IMR-90 (cell line): ENCODE data around the gene NUP98. TPM values are rescaled to one million over a fixed set of nuclear protein-coding genes. Genes with fewer than 3 reads are reported as not detected.
A peak's percentile ranks its signal among the peaks of the same experiment; 100 is the strongest.

Source experiments
- ATAC-seq: fragments of 200-7000 bp; cut with Tn5 transposase; 2 replicates; pipeline ENCODE4 v1.9.1; 2020; ENCODE audit warnings: low read depth, mild to moderate bottlenecking, moderate library complexity
- BruUV-seq: library from RNA; stranded (reverse); fragments of 400-500 nt; replicated peaks from 2 replicates; lab custom pipeline; 2021; lab: Mats Ljungman, UMichigan
- CTCF ChIA-PET: fragments of 300-600 bp; formaldehyde crosslinking; extraction: SDS; loops from one replicate; lab custom pipeline; 2021; ENCODE audit warnings: antibody characterized with exemption; lab: Yijun Ruan, JAX
- POLR2A ChIA-PET: fragments of 300-600 bp; sonication (Branson Sonifier 250); formaldehyde crosslinking; loops from one replicate; lab custom pipeline; 2022; ENCODE audit warnings: antibody characterized with exemption; ENCODE audit not compliant: unreplicated experiment; lab: Charles Lee
- DNase-seq: peaks from one replicate; pipeline ENCODE4 v3.0.0; 2013
- H2AFZ ChIP-seq: replicated peaks from 2 replicates; pipeline ENCODE3; 2013; ENCODE audit warnings: low read length, mild to moderate bottlenecking; ENCODE audit not compliant: poor library complexity
- H2AK5ac ChIP-seq: 2 replicates; pipeline ENCODE4 v1.6.1; 2013; ENCODE audit warnings: low read depth, low read length, inconsistent platforms
- H2AK9ac ChIP-seq: replicated peaks from 2 replicates; pipeline ENCODE3; 2013; ENCODE audit warnings: mild to moderate bottlenecking, low read depth, low read length, moderate library complexity; ENCODE audit not compliant: poor library complexity
- H2BK120ac ChIP-seq: 2 replicates; pipeline ENCODE4 v1.6.1; 2013; ENCODE audit warnings: low read depth, low read length, inconsistent platforms
- H2BK15ac ChIP-seq: 3 replicates; pipeline ENCODE4 v1.6.1; 2013; ENCODE audit warnings: low read depth, low read length, inconsistent platforms
- H2BK20ac ChIP-seq: 2 replicates; pipeline ENCODE4 v1.6.1; 2013; ENCODE audit warnings: low read depth, mild to moderate bottlenecking, inconsistent platforms, low read length, moderate library complexity
- H2BK5ac ChIP-seq: 2 replicates; pipeline ENCODE4 v1.6.1; 2013; ENCODE audit warnings: mild to moderate bottlenecking, low read depth, low read length, inconsistent platforms; ENCODE audit not compliant: poor library complexity, severe bottlenecking
- H3K14ac ChIP-seq: replicated peaks from 2 replicates; pipeline ENCODE4 v1.6.1; 2013; ENCODE audit warnings: low read depth, low read length, inconsistent platforms
- H3K18ac ChIP-seq: 2 replicates; pipeline ENCODE4 v1.6.1; 2013; ENCODE audit warnings: low read depth, low read length, control low read depth
- H3K23ac ChIP-seq: 2 replicates; pipeline ENCODE4 v1.6.1; 2013; ENCODE audit warnings: low read depth, low read length, inconsistent platforms
- H3K27ac ChIP-seq: 2 replicates; pipeline ENCODE4 v1.5.1; 2013; ENCODE audit warnings: mild to moderate bottlenecking, control low read depth, low read length; ENCODE audit not compliant: insufficient read depth
- H3K27me3 ChIP-seq: 2 replicates; pipeline ENCODE4 v1.6.1; 2013; ENCODE audit warnings: low read length; ENCODE audit not compliant: control insufficient read depth, insufficient read depth
- H3K36me3 ChIP-seq: 2 replicates; pipeline ENCODE4 v1.6.1; 2013; ENCODE audit warnings: low read length, mixed read lengths; ENCODE audit not compliant: control insufficient read depth, insufficient read depth
- H3K4ac ChIP-seq: 2 replicates; pipeline ENCODE4 v1.6.1; 2013; ENCODE audit warnings: low read depth, low read length, inconsistent platforms
- H3K4me1 ChIP-seq: 2 replicates; pipeline ENCODE4 v1.6.1; 2013; ENCODE audit warnings: low read length, mixed read lengths; ENCODE audit not compliant: control insufficient read depth, insufficient read depth
- H3K4me2 ChIP-seq: 2 replicates; pipeline ENCODE4 v1.6.1; 2013; ENCODE audit warnings: low read depth, mild to moderate bottlenecking, control low read depth, low read length, moderate library complexity
- H3K4me3 ChIP-seq: 2 replicates; pipeline ENCODE4 v1.5.1; 2013; ENCODE audit warnings: low read depth, mild to moderate bottlenecking, control low read depth, low read length, moderate library complexity; ENCODE audit not compliant: insufficient read depth
- H3K56ac ChIP-seq: 2 replicates; pipeline ENCODE4 v1.6.1; 2013; ENCODE audit warnings: low read length, inconsistent platforms; ENCODE audit not compliant: insufficient read depth; ENCODE audit errors: extremely low read depth
- H3K79me1 ChIP-seq, 2 experiments: 2 replicates each; pipeline ENCODE4 v1.6.1; 2013; ENCODE audit warnings: low read length in 2 of 2, inconsistent platforms in 1 of 2, low read depth in 1 of 2
- H3K9ac ChIP-seq: 2 replicates; pipeline ENCODE4 v1.6.1; 2013; ENCODE audit warnings: low read depth, low read length, control low read depth
- H3K9me1 ChIP-seq: 2 replicates; pipeline ENCODE4 v1.6.1; 2013; ENCODE audit warnings: low read length, inconsistent platforms; ENCODE audit not compliant: insufficient read depth
- H3K9me3 ChIP-seq: 2 replicates; pipeline ENCODE4 v1.6.1; 2013; ENCODE audit warnings: low read length; ENCODE audit not compliant: control insufficient read depth, insufficient read depth
- H4K20me1 ChIP-seq: 2 replicates; pipeline ENCODE4 v1.6.1; 2013; ENCODE audit warnings: low read length, inconsistent platforms; ENCODE audit not compliant: insufficient read depth
- H4K5ac ChIP-seq: 2 replicates; pipeline ENCODE4 v1.6.1; 2013; ENCODE audit warnings: mild to moderate bottlenecking, low read depth, low read length, control low read depth
- H4K8ac ChIP-seq, 2 experiments: 2 replicates each; pipeline ENCODE4 v1.6.1; 2013; ENCODE audit warnings: low read depth in 2 of 2, low read length in 2 of 2, control low read depth in 1 of 2, inconsistent platforms in 1 of 2
- H4K91ac ChIP-seq: 2 replicates; pipeline ENCODE4 v1.6.1; 2013; ENCODE audit warnings: low read depth, low read length, inconsistent platforms; ENCODE audit not compliant: insufficient read depth
- CHD1 ChIP-seq: IDR thresholded peaks from 2 replicates; pipeline ENCODE4 v1.6.1; 2012; ENCODE audit warnings: low read depth, low read length, improper control_type of control experiment
- ELK1 ChIP-seq: fragments of 150-350 bp; IDR thresholded peaks from 2 replicates; pipeline ENCODE4 v1.6.1; 2016; ENCODE audit warnings: low read depth, mild to moderate bottlenecking, low read length, moderate library complexity, borderline replicate concordance
- MAZ ChIP-seq: IDR thresholded peaks from 2 replicates; pipeline ENCODE4 v1.6.1; 2012; ENCODE audit warnings: low read depth, mild to moderate bottlenecking, low read length, improper control_type of control experiment, moderate library complexity, borderline replicate concordance
- MXI1 ChIP-seq: IDR thresholded peaks from 2 replicates; pipeline ENCODE4 v1.6.1; 2012; ENCODE audit warnings: low read depth, mild to moderate bottlenecking, low read length, moderate library complexity, borderline replicate concordance
- RFX5 ChIP-seq: IDR thresholded peaks from 2 replicates; pipeline ENCODE4 v1.8.0; 2012; ENCODE audit warnings: low read depth, mild to moderate bottlenecking, low read length, moderate library complexity
- SMC3 ChIP-seq: fragments of 150-350 bp; IDR thresholded peaks from 2 replicates; pipeline ENCODE4 v1.6.1; 2016; ENCODE audit warnings: low read depth, mild to moderate bottlenecking, antibody characterized with exemption, low read length, moderate library complexity
- WGBS, 2 experiments: methylation state at CpG; one replicate each; pipeline versions ENCODE4 v1.1.5 to v1.1.7; 2013; ENCODE audit warnings: missing lambda C conversion rate in 2 of 2; ENCODE audit not compliant: insufficient read length in 1 of 2; ENCODE audit errors: extremely low coverage in 2 of 2; 5-methylcytosine and 5-hydroxymethylcytosine counted together
- dilution Hi-C: fragments of 300-500 bp; cut with HindIII; formaldehyde crosslinking; loops from one replicate; pipeline ENCODE4 v1.14.3; 2018; ENCODE audit warnings: low sequenced_read_pairs; ENCODE audit not compliant: unreplicated experiment
- in situ Hi-C: fragments of 300-500 bp; cut with MboI; formaldehyde crosslinking; loops from 3 replicates; pipeline ENCODE4 v1.14.3; 2019; ENCODE audit warnings: low sequenced_read_pairs, inconsistent platforms, mixed read lengths
- intact Hi-C: fragments of 100-400 bp; cut with micrococcal nuclease; formaldehyde crosslinking; loops from 2 replicates; pipeline ENCODE4 v1.10.0; 2022
- polyA plus RNA-seq, 3 experiments: library from polyadenylated mRNA; depleted of rRNA; stranded (reverse); fragments of >200 nt; gene quantifications; 2 replicates each; pipeline ENCODE4 v1.2.3, GENCODE V29; 2012; ENCODE audit warnings: low replicate concordance in 1 of 3
- total RNA-seq: library from RNA; depleted of rRNA; stranded (reverse); fragments of >200 nt; gene quantifications from 2 replicates; pipeline ENCODE4 v1.2.3, GENCODE V29; 2012
- TF ChIP-seq, protein P1 (sequence below): conservative IDR thresholded peaks from 2 replicates; pipeline ENCODE4 v1.5.1; 2012; ENCODE audit warnings: mild to moderate bottlenecking, low read depth, low read length, improper control_type of control experiment

NUP98 gene
- total and polyA plus RNA-seq, 2 of the 4 experiments (the other 2 are of a cell fraction): 103 to 138 TPM

DNA sequence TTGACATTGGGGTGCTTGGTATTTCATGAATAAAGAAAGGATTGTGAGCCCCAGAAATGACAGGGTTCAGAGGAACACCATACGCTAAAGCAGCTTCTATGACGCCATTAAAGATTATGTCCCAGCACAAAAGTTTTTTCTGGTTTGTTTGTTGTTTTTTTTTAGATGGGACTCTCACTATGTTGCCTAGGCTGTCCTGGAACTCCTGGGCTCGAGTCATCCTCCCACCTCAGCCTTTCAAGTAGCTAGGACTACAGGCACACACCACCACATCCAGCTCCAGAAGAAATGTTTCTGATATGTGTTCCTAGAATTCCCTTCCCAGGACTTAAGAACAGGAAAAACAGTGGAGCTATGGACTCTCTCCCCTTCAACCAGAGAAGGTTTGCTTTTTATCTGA, 46.0 kb upstream of the NUP98 start:
- H4K5ac ChIP-seq: no peak overlapping the region
- H3K4ac ChIP-seq: no peak overlapping the region
- no peak overlapping the region for H3K4me3 ChIP-seq
- H2BK5ac ChIP-seq: no peak overlapping the region
- no peak overlapping the region for H2BK15ac ChIP-seq
- DNase-seq (no peak), ATAC-seq (no peak)
- peaks cover 15% of the 10 kb centered on the region for H3K9me1 ChIP-seq
- H4K8ac ChIP-seq: no peak overlapping the region
- H2AK9ac ChIP-seq: no peak overlapping the region
- ChIA-PET CTCF (interaction anchor here (1.0 to 1.4 kb wide), 2 partner anchors 37 to 230 kb away, joined by 3 to 4 read pairs; no protein-coding TSS in a partner anchor), POLR2A (no interaction called here)
- peaks cover 14 to 21% of the 10 kb centered on the region in 2 experiments for H3K79me1 ChIP-seq
- H3K4me2 ChIP-seq: no peak overlapping the region
- H2AFZ ChIP-seq: no peak overlapping the region
- H2BK120ac ChIP-seq: no peak overlapping the region
- H3K18ac ChIP-seq: no peak overlapping the region
- BruUV-seq: no TSS peak
- dilution Hi-C loops: no loop called here
- H3K14ac ChIP-seq: no peak overlapping the region
- intact Hi-C loops: loop anchor here (5.0 kb wide), 1 partner anchor 46 kb away; the partner anchor contains the start of gene NUP98
- no peaks in the 10 kb centered on the region for H3K9me3 ChIP-seq
- peaks cover 21% of the 10 kb centered on the region for H4K20me1 ChIP-seq
- 0 out of 2 replicates have a peak overlapping the region, but pooled peaks have one; percentile 27 for H3K23ac ChIP-seq
- WGBS, 2 experiments: no CpG with 5 or more reads among the region's 3 CpGs
- H3K4me1 ChIP-seq: peaks cover 10% of the 10 kb centered on the region
- TF ChIP-seq SMC3 (no peak), MXI1 (no peak), ELK1 (no peak), MAZ (no peak), RFX5 (no peak), CHD1 (no peak)
- TF ChIP-seq, protein P1, sequence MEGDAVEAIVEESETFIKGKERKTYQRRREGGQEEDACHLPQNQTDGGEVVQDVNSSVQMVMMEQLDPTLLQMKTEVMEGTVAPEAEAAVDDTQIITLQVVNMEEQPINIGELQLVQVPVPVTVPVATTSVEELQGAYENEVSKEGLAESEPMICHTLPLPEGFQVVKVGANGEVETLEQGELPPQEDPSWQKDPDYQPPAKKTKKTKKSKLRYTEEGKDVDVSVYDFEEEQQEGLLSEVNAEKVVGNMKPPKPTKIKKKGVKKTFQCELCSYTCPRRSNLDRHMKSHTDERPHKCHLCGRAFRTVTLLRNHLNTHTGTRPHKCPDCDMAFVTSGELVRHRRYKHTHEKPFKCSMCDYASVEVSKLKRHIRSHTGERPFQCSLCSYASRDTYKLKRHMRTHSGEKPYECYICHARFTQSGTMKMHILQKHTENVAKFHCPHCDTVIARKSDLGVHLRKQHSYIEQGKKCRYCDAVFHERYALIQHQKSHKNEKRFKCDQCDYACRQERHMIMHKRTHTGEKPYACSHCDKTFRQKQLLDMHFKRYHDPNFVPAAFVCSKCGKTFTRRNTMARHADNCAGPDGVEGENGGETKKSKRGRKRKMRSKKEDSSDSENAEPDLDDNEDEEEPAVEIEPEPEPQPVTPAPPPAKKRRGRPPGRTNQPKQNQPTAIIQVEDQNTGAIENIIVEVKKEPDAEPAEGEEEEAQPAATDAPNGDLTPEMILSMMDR: no peak
- H4K91ac ChIP-seq: no peak overlapping the region
- no peak overlapping the region for H2BK20ac ChIP-seq
- no peaks in the 10 kb centered on the region for H3K36me3 ChIP-seq
- H3K9ac ChIP-seq: no peak overlapping the region
- H3K27ac ChIP-seq: no peak overlapping the region
- no peak overlapping the region for H3K56ac ChIP-seq
- no peak overlapping the region for H2AK5ac ChIP-seq
- no peaks in the 10 kb centered on the region; the same call in 1 of the 2 replicates for H3K27me3 ChIP-seq
- in situ Hi-C loops: no loop called here
